ENCODE data around the gene INSYN2A.

DNA sequence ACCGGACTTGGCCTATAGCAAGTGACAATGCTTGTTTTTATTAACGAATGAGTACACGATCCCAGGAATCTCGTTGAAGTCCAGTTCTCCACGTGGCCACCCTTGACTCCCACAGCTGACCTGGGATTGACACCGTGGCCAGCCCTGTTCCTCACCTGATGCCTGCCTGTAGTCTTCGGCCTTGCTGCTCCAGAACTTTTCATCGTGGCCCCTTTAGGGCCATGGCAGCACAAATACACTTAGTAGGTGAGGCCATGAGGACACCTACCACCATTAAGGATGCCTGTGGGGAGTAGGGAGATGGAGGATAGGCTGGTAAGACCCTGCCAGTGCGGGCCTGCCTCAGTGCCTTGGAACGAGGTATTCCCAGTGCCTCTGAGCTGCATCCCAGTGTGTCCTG, 30.6 kb upstream of the INSYN2A start:
- TF ChIP-seq, protein P1, sequence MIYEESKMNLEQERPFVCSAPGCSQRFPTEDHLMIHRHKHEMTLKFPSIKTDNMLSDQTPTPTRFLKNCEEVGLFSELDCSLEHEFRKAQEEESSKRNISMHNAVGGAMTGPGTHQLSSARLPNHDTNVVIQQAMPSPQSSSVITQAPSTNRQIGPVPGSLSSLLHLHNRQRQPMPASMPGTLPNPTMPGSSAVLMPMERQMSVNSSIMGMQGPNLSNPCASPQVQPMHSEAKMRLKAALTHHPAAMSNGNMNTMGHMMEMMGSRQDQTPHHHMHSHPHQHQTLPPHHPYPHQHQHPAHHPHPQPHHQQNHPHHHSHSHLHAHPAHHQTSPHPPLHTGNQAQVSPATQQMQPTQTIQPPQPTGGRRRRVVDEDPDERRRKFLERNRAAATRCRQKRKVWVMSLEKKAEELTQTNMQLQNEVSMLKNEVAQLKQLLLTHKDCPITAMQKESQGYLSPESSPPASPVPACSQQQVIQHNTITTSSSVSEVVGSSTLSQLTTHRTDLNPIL (CRISPR knock-in tag; IDR thresholded peaks at IDR 0.05; ENCODE audit: low read depth): no peak
- TF ChIP-seq ARNTL (CRISPR knock-in tag; IDR thresholded peaks at IDR 0.05; ENCODE audit: borderline replicate concordance, low read depth) (no peak), OSR1 (CRISPR knock-in tag; IDR thresholded peaks at IDR 0.05) (no peak), GLIS3 (CRISPR knock-in tag; IDR thresholded peaks at IDR 0.05) (no peak), TOX (CRISPR knock-in tag; IDR thresholded peaks at IDR 0.05; ENCODE audit: borderline replicate concordance) (no peak), ZNF70 (CRISPR knock-in tag; IDR thresholded peaks at IDR 0.05) (no peak)
- TF ChIP-seq, protein P2, sequence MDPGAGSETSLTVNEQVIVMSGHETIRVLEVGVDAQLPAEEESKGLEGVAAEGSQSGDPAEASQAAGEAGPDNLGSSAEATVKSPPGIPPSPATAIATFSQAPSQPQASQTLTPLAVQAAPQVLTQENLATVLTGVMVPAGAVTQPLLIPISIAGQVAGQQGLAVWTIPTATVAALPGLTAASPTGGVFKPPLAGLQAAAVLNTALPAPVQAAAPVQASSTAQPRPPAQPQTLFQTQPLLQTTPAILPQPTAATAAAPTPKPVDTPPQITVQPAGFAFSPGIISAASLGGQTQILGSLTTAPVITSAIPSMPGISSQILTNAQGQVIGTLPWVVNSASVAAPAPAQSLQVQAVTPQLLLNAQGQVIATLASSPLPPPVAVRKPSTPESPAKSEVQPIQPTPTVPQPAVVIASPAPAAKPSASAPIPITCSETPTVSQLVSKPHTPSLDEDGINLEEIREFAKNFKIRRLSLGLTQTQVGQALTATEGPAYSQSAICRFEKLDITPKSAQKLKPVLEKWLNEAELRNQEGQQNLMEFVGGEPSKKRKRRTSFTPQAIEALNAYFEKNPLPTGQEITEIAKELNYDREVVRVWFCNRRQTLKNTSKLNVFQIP (CRISPR knock-in tag; IDR thresholded peaks at IDR 0.05; ENCODE audit: borderline replicate concordance, low read depth): no peak
- TF ChIP-seq, protein P3, sequence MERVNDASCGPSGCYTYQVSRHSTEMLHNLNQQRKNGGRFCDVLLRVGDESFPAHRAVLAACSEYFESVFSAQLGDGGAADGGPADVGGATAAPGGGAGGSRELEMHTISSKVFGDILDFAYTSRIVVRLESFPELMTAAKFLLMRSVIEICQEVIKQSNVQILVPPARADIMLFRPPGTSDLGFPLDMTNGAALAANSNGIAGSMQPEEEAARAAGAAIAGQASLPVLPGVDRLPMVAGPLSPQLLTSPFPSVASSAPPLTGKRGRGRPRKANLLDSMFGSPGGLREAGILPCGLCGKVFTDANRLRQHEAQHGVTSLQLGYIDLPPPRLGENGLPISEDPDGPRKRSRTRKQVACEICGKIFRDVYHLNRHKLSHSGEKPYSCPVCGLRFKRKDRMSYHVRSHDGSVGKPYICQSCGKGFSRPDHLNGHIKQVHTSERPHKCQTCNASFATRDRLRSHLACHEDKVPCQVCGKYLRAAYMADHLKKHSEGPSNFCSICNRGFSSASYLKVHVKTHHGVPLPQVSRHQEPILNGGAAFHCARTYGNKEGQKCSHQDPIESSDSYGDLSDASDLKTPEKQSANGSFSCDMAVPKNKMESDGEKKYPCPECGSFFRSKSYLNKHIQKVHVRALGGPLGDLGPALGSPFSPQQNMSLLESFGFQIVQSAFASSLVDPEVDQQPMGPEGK (CRISPR knock-in tag; IDR thresholded peaks at IDR 0.05; ENCODE audit: borderline replicate concordance): no peak
